GM23338 (cell line): ENCODE measurements around the gene ZBTB22. TPM values are rescaled to one million over a fixed set of nuclear protein-coding genes. Genes with fewer than 3 reads are reported as not detected.

Source experiments
- ATAC-seq: fragments of 200-7000 bp; cut with Tn5 transposase; 3 replicates; pipeline ENCODE4 v1.9.1; 2020
- DNase-seq: peaks from one replicate; pipeline ENCODE4 v3.0.0-alpha.2; 2015; ENCODE audit warnings: low spot score
- H2AFZ ChIP-seq: fragments of 200-600 bp; sonication (generic); 2 replicates; pipeline ENCODE4 v1.8.0; 2016; ENCODE audit warnings: antibody characterized with exemption, mild to moderate bottlenecking, moderate library complexity
- H3F3A ChIP-seq: fragments of 200-600 bp; sonication (generic); replicated peaks from 2 replicates; pipeline ENCODE4 v1.8.0; 2017; ENCODE audit warnings: antibody characterized with exemption, mixed run types, low read depth
- H3K27ac ChIP-seq: fragments of 200-600 bp; sonication (generic); 2 replicates; pipeline ENCODE4 v1.6.1; 2016; ENCODE audit warnings: low read depth
- H3K27me3 ChIP-seq: fragments of 200-600 bp; sonication (generic); 2 replicates; pipeline ENCODE4 v1.8.0; 2016; ENCODE audit warnings: mild to moderate bottlenecking, mixed run types, moderate library complexity; ENCODE audit not compliant: insufficient read depth
- H3K36me3 ChIP-seq: fragments of 200-600 bp; sonication (generic); 2 replicates; pipeline ENCODE4 v1.8.0; 2016; ENCODE audit warnings: mild to moderate bottlenecking; ENCODE audit not compliant: insufficient read depth
- H3K4me1 ChIP-seq: fragments of 200-600 bp; sonication (generic); 2 replicates; pipeline ENCODE4 v1.8.0; 2016; ENCODE audit warnings: mild to moderate bottlenecking, moderate library complexity; ENCODE audit not compliant: insufficient read depth
- H3K4me2 ChIP-seq: fragments of 200-600 bp; sonication (generic); 2 replicates; pipeline ENCODE4 v1.7.1; 2017; ENCODE audit warnings: mixed run types
- H3K4me3 ChIP-seq: fragments of 200-600 bp; sonication (generic); 2 replicates; pipeline ENCODE4 v1.6.1; 2016; ENCODE audit warnings: mixed run types
- H3K79me2 ChIP-seq: fragments of 200-600 bp; sonication (generic); replicated peaks from 2 replicates; pipeline ENCODE4 v1.8.0; 2017; ENCODE audit warnings: mild to moderate bottlenecking; ENCODE audit not compliant: insufficient read depth
- H3K9me2 ChIP-seq: fragments of 200-600 bp; sonication (generic); 2 replicates; pipeline ENCODE4 v1.8.0; 2017; ENCODE audit not compliant: insufficient read depth
- H4K20me1 ChIP-seq: fragments of 200-600 bp; sonication (generic); replicated peaks from 2 replicates; pipeline ENCODE4 v1.8.0; 2017; ENCODE audit warnings: mild to moderate bottlenecking; ENCODE audit not compliant: insufficient read depth
- H3K27ac Mint-ChIP-seq: 2 replicates; pipeline ENCODE4 v1.8.0; 2020; ENCODE audit warnings: inconsistent platforms, mild to moderate bottlenecking, moderate library complexity, mixed read lengths
- H3K27me3 Mint-ChIP-seq: 3 replicates; pipeline ENCODE4 v1.8.0; 2022; ENCODE audit warnings: low read depth, mild to moderate bottlenecking, moderate library complexity, mixed read lengths, inconsistent platforms; ENCODE audit not compliant: insufficient read depth, poor library complexity
- H3K36me3 Mint-ChIP-seq: 3 replicates; pipeline ENCODE4 v1.8.0; 2021; ENCODE audit warnings: low read depth, mild to moderate bottlenecking, inconsistent platforms, moderate library complexity, mixed read lengths
- H3K4me1 Mint-ChIP-seq: 3 replicates; pipeline ENCODE4 v1.8.0; 2020; ENCODE audit warnings: mild to moderate bottlenecking, inconsistent platforms, mixed read lengths
- H3K4me3 Mint-ChIP-seq: 3 replicates; pipeline ENCODE4 v1.8.0; 2021; ENCODE audit warnings: moderate library complexity, mild to moderate bottlenecking, inconsistent platforms, mixed read lengths
- H3K9me3 Mint-ChIP-seq: 3 replicates; pipeline ENCODE4 v1.8.0; 2020; ENCODE audit warnings: moderate library complexity, mild to moderate bottlenecking, inconsistent platforms, mixed read lengths
- EZH2phosphoT487 ChIP-seq: fragments of 200-600 bp; sonication (generic); IDR thresholded peaks from one replicate; pipeline ENCODE4 v1.8.1; 2018; ENCODE audit warnings: antibody characterized with exemption; ENCODE audit not compliant: unreplicated experiment
- JUNB ChIP-seq: IDR thresholded peaks from one replicate; pipeline ENCODE4 v1.6.1; 2016; ENCODE audit warnings: antibody characterized with exemption; ENCODE audit not compliant: unreplicated experiment
- NANOG ChIP-seq: IDR thresholded peaks from 2 replicates; pipeline ENCODE4 v1.6.1; 2016; ENCODE audit warnings: antibody characterized with exemption, borderline replicate concordance
- POLR2AphosphoS5 ChIP-seq: IDR thresholded peaks from 2 replicates; pipeline ENCODE4 v1.6.1; 2016; ENCODE audit warnings: antibody characterized with exemption, low read depth
- ZNF462 ChIP-seq: fragments of 250-450 bp; sonication (Bioruptor Pico); IDR thresholded peaks from 2 replicates; pipeline ENCODE4 v1.5.0; 2020; ENCODE audit warnings: mild to moderate bottlenecking, moderate library complexity
- polyA plus RNA-seq: library from polyadenylated mRNA; unstranded; fragments of >200 nt; fragmentation: Nextera tagmentation; extraction: Ambion mirVana; gene quantifications from 2 replicates; pipeline ENCODE4 v1.2.1, GENCODE V29; 2016
- total RNA-seq: library from RNA; depleted of rRNA; stranded (reverse); fragments of >200 nt; shearing (Covaris generic); gene quantifications from 2 replicates; pipeline ENCODE4 v1.2.3, GENCODE V29; 2014

ZBTB22 gene
- total and polyA plus RNA-seq, 2 experiments from 2014 or later: 3.9 to 7.7 TPM

- TF ChIP-seq ZNF462 (no peak), POLR2AphosphoS5 (no peak)
These were observed 23.3 kb downstream of the ZBTB22 start (continued) for GRCh38 chr6:33294086-33294823.

- Histone ChIP-seq H3K4me3 (no peak overlapping the region), H3K9me2 (no peaks in the 10 kb centered on the region), H3K4me2 (no peak overlapping the region), H3F3A (peaks cover 11% of the 10 kb centered on the region; the same call in 1 of the 2 replicates), H3K27ac (no peak overlapping the region), H3K36me3 (no peaks in the 10 kb centered on the region), H3K27me3 (no peaks in the 10 kb centered on the region), H4K20me1 (peaks cover 4% of the 10 kb centered on the region; the same call in 1 of the 2 replicates), H3K79me2 (peaks cover 30% of the 10 kb centered on the region), H2AFZ (no peak overlapping the region), H3K4me1 (peaks cover 10% of the 10 kb centered on the region)
- Mint-ChIP-seq H3K9me3 (no peaks in the 10 kb centered on the region), H3K4me1 (peaks cover 27% of the 10 kb centered on the region), H3K27me3 (peaks cover 13% of the 10 kb centered on the region), H3K27ac (no peak overlapping the region), H3K4me3 (no peak overlapping the region; the same call in 2 of the 3 replicates), H3K36me3 (peaks cover 36% of the 10 kb centered on the region)
- DNase-seq (no peak), ATAC-seq (no peak)
- TF ChIP-seq JUNB: no peak
- no peak for TF ChIP-seq ZNF462
- TF ChIP-seq NANOG: no peak
- no peak for TF ChIP-seq EZH2phosphoT487
These were observed 24.4 kb downstream of the ZBTB22 start for GRCh38 chr6:33292996-33293682.
